SK-N-SH treated with all-trans-retinoic acid at 6 μM for 48 hours (cell line): ENCODE measurements around the gene SDHB.

ENCODE experiments used
- ATAC-seq: fragments of 200-7000 bp; cut with Tn5 transposase; 3 replicates; pipeline ENCODE4 v1.9.1; 2020; ENCODE audit warnings: mild to moderate bottlenecking, moderate library complexity
- ARNTL ChIP-seq: fragments of 450-650 bp; formaldehyde crosslinking; IDR thresholded peaks from 2 replicates; pipeline ENCODE4 v1.5.0; 2020; ENCODE audit warnings: low read depth, mild to moderate bottlenecking, moderate library complexity, borderline replicate concordance
- BACH2 ChIP-seq: fragments of 250-450 bp; sonication (Bioruptor Pico); IDR thresholded peaks from 2 replicates; pipeline ENCODE4 v1.9.0; 2021; ENCODE audit warnings: mild to moderate bottlenecking, borderline replicate concordance
- CREB5 ChIP-seq: fragments of 250-450 bp; sonication (Bioruptor Pico); IDR thresholded peaks from 2 replicates; pipeline ENCODE4 v1.5.1; 2020; ENCODE audit warnings: low read depth, mild to moderate bottlenecking, moderate library complexity
- CSDC2 ChIP-seq: fragments of 250-450 bp; sonication (Bioruptor Pico); IDR thresholded peaks from 2 replicates; pipeline ENCODE4 v1.5.0; 2020; ENCODE audit warnings: mild to moderate bottlenecking, moderate library complexity
- CSRNP3 ChIP-seq: fragments of 250-450 bp; sonication (Bioruptor Pico); IDR thresholded peaks from 2 replicates; pipeline ENCODE4 v1.5.1; 2021; ENCODE audit warnings: mild to moderate bottlenecking, moderate library complexity
- ESRRG ChIP-seq: fragments of 250-450 bp; sonication (Bioruptor Pico); IDR thresholded peaks from 2 replicates; pipeline ENCODE4 v1.6.1; 2021; ENCODE audit warnings: mild to moderate bottlenecking
- GLIS3 ChIP-seq: fragments of 250-450 bp; sonication (Bioruptor Pico); IDR thresholded peaks from 2 replicates; pipeline ENCODE4 v1.5.0; 2020; ENCODE audit warnings: mild to moderate bottlenecking, moderate library complexity
- ISL1 ChIP-seq: fragments of 250-450 bp; sonication (Bioruptor Pico); IDR thresholded peaks from 2 replicates; pipeline ENCODE4 v2.1.2; 2022; ENCODE audit warnings: mild to moderate bottlenecking, moderate library complexity
- OSR1 ChIP-seq: fragments of 250-450 bp; sonication (Bioruptor Pico); IDR thresholded peaks from 2 replicates; pipeline ENCODE4 v1.8.0; 2022; ENCODE audit warnings: moderate library complexity, mild to moderate bottlenecking, inconsistent platforms
- PATZ1 ChIP-seq: fragments of 250-450 bp; sonication (Bioruptor Pico); IDR thresholded peaks from 2 replicates; pipeline ENCODE4 v1.8.0; 2020; ENCODE audit warnings: mild to moderate bottlenecking, moderate library complexity, borderline replicate concordance
- POU6F1 ChIP-seq: fragments of 250-450 bp; sonication (Bioruptor Pico); IDR thresholded peaks from 2 replicates; pipeline ENCODE4 v1.8.0; 2021; ENCODE audit warnings: low read depth, mild to moderate bottlenecking, moderate library complexity, borderline replicate concordance
- RARB ChIP-seq: fragments of 250-450 bp; sonication (Bioruptor Pico); IDR thresholded peaks from 2 replicates; pipeline ENCODE4 v1.8.0; 2021; ENCODE audit warnings: mild to moderate bottlenecking, moderate library complexity
- SNAI2 ChIP-seq: fragments of 250-450 bp; sonication (Bioruptor Pico); IDR thresholded peaks from 2 replicates; pipeline ENCODE4 v1.5.0; 2020; ENCODE audit warnings: mild to moderate bottlenecking, moderate library complexity
- TCF4 ChIP-seq: fragments of 250-450 bp; sonication (Bioruptor Pico); IDR thresholded peaks from 2 replicates; pipeline ENCODE4 v1.8.0; 2021; ENCODE audit warnings: mild to moderate bottlenecking, moderate library complexity, borderline replicate concordance
- TSHZ2 ChIP-seq: fragments of 250-450 bp; sonication (Bioruptor Pico); IDR thresholded peaks from 2 replicates; pipeline ENCODE4 v1.5.0; 2020; ENCODE audit warnings: mild to moderate bottlenecking, moderate library complexity
- ZC3H10 ChIP-seq: fragments of 250-450 bp; sonication (Bioruptor Pico); IDR thresholded peaks from 2 replicates; pipeline ENCODE4 v1.5.1; 2021; ENCODE audit warnings: mild to moderate bottlenecking, moderate library complexity
- ZFP3 ChIP-seq: fragments of 250-450 bp; sonication (Bioruptor Pico); IDR thresholded peaks from 2 replicates; pipeline ENCODE4 v1.5.0; 2020; ENCODE audit warnings: mild to moderate bottlenecking, moderate library complexity
- ZNF70 ChIP-seq: fragments of 450-650 bp; formaldehyde crosslinking; IDR thresholded peaks from 2 replicates; pipeline ENCODE4 v1.5.0; 2020; ENCODE audit warnings: mild to moderate bottlenecking, moderate library complexity
- ZNF8 ChIP-seq: fragments of 450-650 bp; formaldehyde crosslinking; IDR thresholded peaks from 2 replicates; pipeline ENCODE4 v1.5.0; 2020; ENCODE audit warnings: mild to moderate bottlenecking, moderate library complexity

The SDHB gene

GRCh38 chr1:17093822-17094393 lies 40.1 kb upstream of the SDHB start:
- ATAC-seq: no peak
- TF ChIP-seq TSHZ2 (CRISPR knock-in tag): no peak
- no peak for TF ChIP-seq ARNTL (CRISPR knock-in tag)
- TF ChIP-seq ISL1 (CRISPR knock-in tag): no peak
- TF ChIP-seq CSRNP3 (CRISPR knock-in tag): no peak
- no peak for TF ChIP-seq ZNF8 (CRISPR knock-in tag)
- TF ChIP-seq RARB (CRISPR knock-in tag): no peak
- no peak for TF ChIP-seq SNAI2 (CRISPR knock-in tag)
- TF ChIP-seq TCF4 (CRISPR knock-in tag): no peak
- no peak for TF ChIP-seq GLIS3 (CRISPR knock-in tag)
- no peak for TF ChIP-seq CREB5 (CRISPR knock-in tag)
- no peak for TF ChIP-seq ZFP3
- TF ChIP-seq CSDC2 (CRISPR knock-in tag): no peak
- TF ChIP-seq ZC3H10 (CRISPR knock-in tag): no peak
- TF ChIP-seq OSR1: no peak
- no peak for TF ChIP-seq BACH2
- no peak for TF ChIP-seq POU6F1 (CRISPR knock-in tag)
- TF ChIP-seq ZNF70 (CRISPR knock-in tag): no peak

- no peak; the same call in 2 of the 3 replicates for ATAC-seq
- no peak for TF ChIP-seq GLIS3 (CRISPR knock-in tag)
- no peak for TF ChIP-seq CREB5 (CRISPR knock-in tag)
- no peak for TF ChIP-seq TSHZ2 (CRISPR knock-in tag)
- TF ChIP-seq PATZ1 (CRISPR knock-in tag): no peak
- TF ChIP-seq SNAI2 (CRISPR knock-in tag): no peak
- TF ChIP-seq OSR1: no peak
- no peak for TF ChIP-seq BACH2
- no peak for TF ChIP-seq ESRRG
- TF ChIP-seq ZNF8 (CRISPR knock-in tag): no peak
Observed at GRCh38 chr1:17091252-17091651, 37.4 kb upstream of the SDHB start.
